Peyer's patch (tissue), 4 donors: ENCODE data around the gene ROR1.

Experiments used
- CTCF ChIP-seq, 6 experiments: fragments of 450-650 bp in 4 of 6; fragments of 200-600 bp in 2 of 6; sonication (generic) in 1 of 6; IDR thresholded peaks; one replicate each; pipeline ENCODE4 v1.5.1; 2017 to 2019; ENCODE audit warnings: antibody characterized with exemption in 6 of 6, mild to moderate bottlenecking in 3 of 6, moderate library complexity in 1 of 6
- POLR2A ChIP-seq, 2 donors: fragments of 450-650 bp; IDR thresholded peaks; one replicate each; pipeline ENCODE4 v1.5.1; 2017; ENCODE audit warnings: antibody characterized with exemption in 2 of 2, mild to moderate bottlenecking in 2 of 2, moderate library complexity in 2 of 2

GRCh38 chr1:63777286-63777685 is 3.5 kb downstream of the ROR1 start:
- no peak for TF ChIP-seq CTCF (IDR thresholded peaks at IDR 0.05)
- TF ChIP-seq POLR2A (IDR thresholded peaks at IDR 0.05): no peak
